GM12864 (cell line): ENCODE data around the gene TTC39C.

Experiments
- DNase-seq: peaks from one replicate; pipeline ENCODE4 v3.0.0-alpha.2; 2011; ENCODE audit warnings: low read depth
- H3K4me3 ChIP-seq: 2 replicates; pipeline ENCODE4 v1.5.1; 2011; ENCODE audit warnings: mild to moderate bottlenecking, low read depth, low read length, control low read depth
- TF ChIP-seq, protein P1 (sequence below): IDR thresholded peaks from 2 replicates; pipeline ENCODE4 v1.5.1; 2011; ENCODE audit warnings: low read depth, mild to moderate bottlenecking, moderate library complexity, low read length, control low read depth, inconsistent platforms; ENCODE audit errors: missing control alignments

TTC39C gene

DNA sequence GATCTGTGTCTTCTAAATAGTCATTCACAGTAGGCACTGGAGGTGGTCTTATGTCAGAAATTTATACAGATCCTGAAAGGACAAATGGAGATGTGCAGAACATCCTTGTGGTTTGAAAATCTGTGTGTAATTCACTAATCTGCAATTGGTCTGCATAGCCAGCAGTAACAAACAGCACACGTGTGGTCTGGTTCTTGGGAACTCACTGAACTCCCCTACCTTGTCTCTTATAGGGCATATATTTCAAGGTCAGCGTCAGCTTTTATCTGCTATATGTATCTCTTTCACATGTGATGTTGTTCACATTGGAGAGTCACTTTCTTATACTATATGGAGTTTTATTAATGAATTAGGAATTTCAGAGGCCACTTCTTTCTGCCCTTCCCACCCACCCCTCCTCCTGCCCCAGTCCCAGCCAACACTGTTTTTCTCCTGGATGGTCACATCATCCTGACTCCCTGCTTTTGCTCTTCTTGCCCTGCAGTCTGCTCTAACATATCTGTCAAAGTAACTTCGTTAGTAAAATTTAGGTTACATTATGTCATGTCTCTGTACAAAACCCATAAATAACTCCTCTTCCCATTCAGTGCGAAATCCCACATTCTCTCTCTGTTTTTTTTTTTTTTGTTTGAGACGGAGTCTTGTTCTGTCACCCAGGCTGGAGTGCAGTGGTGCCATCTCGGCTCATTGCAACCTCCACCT is 88.9 kb downstream of the TTC39C start:
- TF ChIP-seq, protein P1, sequence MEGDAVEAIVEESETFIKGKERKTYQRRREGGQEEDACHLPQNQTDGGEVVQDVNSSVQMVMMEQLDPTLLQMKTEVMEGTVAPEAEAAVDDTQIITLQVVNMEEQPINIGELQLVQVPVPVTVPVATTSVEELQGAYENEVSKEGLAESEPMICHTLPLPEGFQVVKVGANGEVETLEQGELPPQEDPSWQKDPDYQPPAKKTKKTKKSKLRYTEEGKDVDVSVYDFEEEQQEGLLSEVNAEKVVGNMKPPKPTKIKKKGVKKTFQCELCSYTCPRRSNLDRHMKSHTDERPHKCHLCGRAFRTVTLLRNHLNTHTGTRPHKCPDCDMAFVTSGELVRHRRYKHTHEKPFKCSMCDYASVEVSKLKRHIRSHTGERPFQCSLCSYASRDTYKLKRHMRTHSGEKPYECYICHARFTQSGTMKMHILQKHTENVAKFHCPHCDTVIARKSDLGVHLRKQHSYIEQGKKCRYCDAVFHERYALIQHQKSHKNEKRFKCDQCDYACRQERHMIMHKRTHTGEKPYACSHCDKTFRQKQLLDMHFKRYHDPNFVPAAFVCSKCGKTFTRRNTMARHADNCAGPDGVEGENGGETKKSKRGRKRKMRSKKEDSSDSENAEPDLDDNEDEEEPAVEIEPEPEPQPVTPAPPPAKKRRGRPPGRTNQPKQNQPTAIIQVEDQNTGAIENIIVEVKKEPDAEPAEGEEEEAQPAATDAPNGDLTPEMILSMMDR = no peak
- no peak for DNase-seq
- no peak overlapping the region for H3K4me3 ChIP-seq

DNA sequence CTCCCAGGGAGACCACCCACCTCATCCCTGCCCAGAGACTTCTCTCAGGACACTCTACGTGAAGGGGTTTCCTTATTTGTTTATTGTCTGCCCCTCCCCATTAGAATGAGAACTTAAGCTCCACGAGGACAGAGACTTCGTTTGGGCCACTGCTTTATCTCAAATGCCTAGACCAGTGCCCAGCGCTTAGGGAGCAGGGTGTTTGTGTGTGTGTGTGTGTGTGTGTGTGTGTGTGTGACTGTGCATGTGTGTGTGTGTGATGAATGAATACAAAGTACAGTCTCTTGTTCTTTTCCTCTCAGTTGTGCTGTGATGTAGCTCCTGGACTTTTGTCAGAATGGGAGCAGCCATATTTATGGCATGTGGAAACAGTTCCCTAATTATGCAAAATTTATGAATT is 89.9 kb downstream of the TTC39C start:
- TF ChIP-seq, protein P1 = no peak
- no peak overlapping the region for H3K4me3 ChIP-seq
- DNase-seq = no peak

DNA sequence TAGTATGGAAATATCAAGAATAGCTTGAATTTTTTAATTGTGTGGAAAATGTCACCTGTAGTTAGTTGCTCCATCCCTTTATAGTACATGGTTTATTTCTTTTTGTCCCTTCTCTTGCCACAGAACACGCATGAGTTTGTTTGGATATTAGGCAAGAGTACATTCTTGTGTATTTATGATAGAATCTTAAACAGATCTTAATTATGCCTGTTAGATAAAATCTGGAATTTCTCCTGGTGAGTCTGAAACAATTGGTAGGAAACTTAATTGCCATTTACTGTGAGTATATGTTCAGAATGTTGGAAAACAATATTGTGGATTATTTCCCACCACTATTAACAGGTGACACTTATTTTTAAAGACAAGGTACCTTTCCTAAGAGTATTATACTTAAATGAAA is 94.1 kb downstream of the TTC39C start:
- no peak for DNase-seq
- TF ChIP-seq, protein P1 = no peak

DNA sequence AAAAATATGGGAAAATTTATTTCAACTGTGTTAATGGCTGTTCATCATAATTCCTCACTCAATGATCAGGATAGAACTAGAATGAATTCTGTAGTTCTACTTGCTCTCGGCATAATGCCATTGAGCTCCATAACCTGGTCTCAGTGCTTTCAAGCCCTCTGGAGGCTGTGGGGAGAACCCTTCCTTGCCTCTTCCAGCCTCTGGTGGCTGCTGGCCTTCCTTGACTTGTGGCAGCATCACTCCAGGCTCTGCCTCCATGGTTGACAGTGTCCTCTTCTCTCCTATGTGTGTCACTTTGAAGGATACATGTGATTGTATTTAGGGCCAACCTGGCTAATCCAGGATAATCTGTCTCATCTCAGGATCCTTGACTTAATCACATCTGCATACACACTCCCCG is 97.4 kb downstream of the TTC39C start:
- no peak overlapping the region for H3K4me3 ChIP-seq
- TF ChIP-seq, protein P1 = no peak
- no peak for DNase-seq

More for the DNA sequence above, 94.1 kb downstream of the TTC39C start:
- no peak overlapping the region for H3K4me3 ChIP-seq

DNA sequence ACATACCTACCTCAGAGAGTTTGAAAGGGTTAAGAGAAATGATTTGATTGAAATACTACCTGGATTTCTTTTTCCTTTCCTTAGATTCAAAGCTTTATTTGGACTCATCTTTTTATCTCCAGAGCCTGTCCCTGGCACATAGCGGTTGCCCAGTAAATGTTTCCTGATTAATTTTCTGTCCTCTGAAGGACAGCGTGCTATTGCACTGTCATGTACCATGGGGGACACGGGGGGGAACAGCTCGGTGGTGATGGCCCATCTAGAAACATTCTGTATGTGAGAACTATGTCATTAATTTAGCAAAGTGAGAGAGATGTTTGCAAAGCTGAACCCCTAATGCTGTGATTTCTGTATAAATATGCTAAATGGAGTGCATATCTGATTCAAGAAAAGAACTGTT is 97.9 kb downstream of the TTC39C start:
- TF ChIP-seq, protein P1 = no peak
- H3K4me3 ChIP-seq = no peak overlapping the region
- DNase-seq = no peak

DNA sequence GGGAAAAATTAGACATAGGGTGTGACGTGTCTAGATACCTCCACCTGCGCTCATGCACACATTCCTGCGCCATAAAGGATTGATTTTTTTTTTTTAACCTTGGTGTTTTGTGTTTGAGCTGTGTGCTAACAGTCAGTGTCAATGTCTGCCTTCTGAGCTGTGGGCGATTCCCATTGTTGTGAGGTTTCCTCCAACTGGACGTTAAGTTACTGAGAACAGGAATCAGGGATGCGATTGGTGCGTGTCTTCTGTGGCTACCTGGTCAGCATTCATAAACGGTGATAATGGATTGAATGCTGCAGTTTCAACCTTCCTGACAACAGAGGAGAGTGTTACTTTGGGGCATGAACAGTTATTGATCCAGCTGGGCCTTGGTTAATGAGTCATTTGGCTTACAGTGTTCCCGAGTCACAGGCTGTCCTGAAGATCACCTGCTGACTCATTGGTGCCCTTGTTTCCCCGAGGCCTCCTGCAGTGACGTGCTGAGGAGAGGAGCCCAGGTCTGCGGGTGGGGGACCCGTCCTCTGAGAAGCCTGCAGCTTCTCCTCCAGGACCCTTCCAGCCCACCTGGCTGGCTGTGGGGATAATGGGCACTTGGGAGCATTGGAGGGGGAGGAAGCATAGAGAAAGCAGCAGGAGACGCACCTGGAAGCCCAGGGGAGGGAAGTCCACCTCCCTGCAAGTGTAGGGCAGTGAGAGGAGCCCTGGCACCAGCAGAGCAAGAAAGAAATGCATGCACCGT is 98.5 kb downstream of the TTC39C start:
- no peak overlapping the region for H3K4me3 ChIP-seq
- DNase-seq = no peak
- TF ChIP-seq, protein P1 = no peak
